SK-N-SH (cell line): ENCODE data around the gene ROBO1. TPM values are rescaled to one million over a fixed set of nuclear protein-coding genes. Genes with fewer than 3 reads are reported as not detected.

Experiments
- CTCF ChIA-PET: fragments of 300-600, 350-600 bp; formaldehyde crosslinking; extraction: SDS; loops from one replicate; lab custom pipeline; 2021; lab: Yijun Ruan, JAX
- POLR2A ChIA-PET: fragments of 350-600 bp; sonication (Branson Sonifier 250); formaldehyde crosslinking; extraction: SDS; loops from one replicate; lab custom pipeline; 2020; ENCODE audit warnings: antibody characterized with exemption, inconsistent platforms; lab: Yijun Ruan, JAX
- DNase-seq: peaks from one replicate; pipeline ENCODE4 v3.0.0; 2012
- H2AFZ ChIP-seq: fragments of 200-600 bp; sonication (generic); 2 replicates; pipeline ENCODE4 v1.8.1; 2016; ENCODE audit warnings: antibody characterized with exemption, mild to moderate bottlenecking, low read depth
- H3F3A ChIP-seq: fragments of 200-600 bp; sonication (generic); replicated peaks from 2 replicates; pipeline ENCODE3; 2016; ENCODE audit warnings: antibody characterized with exemption, mild to moderate bottlenecking; ENCODE audit not compliant: insufficient read depth
- H3K27ac ChIP-seq, 2 experiments: fragments of 200-500 bp in 1 of 2; fragments of 200-600 bp in 1 of 2; sonication (Bioruptor generic) in 1 of 2; sonication (generic), shearing (Covaris generic) in 1 of 2; 2 replicates each; pipeline versions ENCODE4 v1.5.1 to v1.6.1; 2014 to 2016; ENCODE audit warnings: low read depth in 2 of 2, inconsistent platforms in 1 of 2, low read length in 1 of 2, mild to moderate bottlenecking in 1 of 2, mixed read lengths in 1 of 2
- H3K27me3 ChIP-seq: fragments of 200-600 bp; sonication (generic), shearing (Covaris generic); 2 replicates; pipeline ENCODE4 v1.6.1; 2016; ENCODE audit warnings: mixed run types; ENCODE audit not compliant: insufficient read depth
- H3K36me3 ChIP-seq, 2 experiments: fragments of 200-500 bp in 1 of 2; fragments of 200-600 bp in 1 of 2; sonication (Bioruptor generic) in 1 of 2; sonication (generic) in 1 of 2; replicated peaks in 1 of 2; 2 replicates each; pipeline versions ENCODE3 to v1.5.1; 2014 to 2016; ENCODE audit warnings: low read length in 1 of 2, mild to moderate bottlenecking in 1 of 2; ENCODE audit not compliant: insufficient read depth in 2 of 2, control insufficient read depth in 1 of 2
- H3K4me1 ChIP-seq, 2 experiments: fragments of 200-500 bp in 1 of 2; fragments of 200-600 bp in 1 of 2; sonication (Bioruptor generic) in 1 of 2; sonication (generic), shearing (Covaris generic) in 1 of 2; 2 replicates each; pipeline versions ENCODE4 v1.5.1 to v1.6.1; 2014 to 2016; ENCODE audit warnings: low read depth in 1 of 2, low read length in 1 of 2, mixed run types in 1 of 2; ENCODE audit not compliant: insufficient read depth in 2 of 2, control insufficient read depth in 1 of 2
- H3K4me2 ChIP-seq: fragments of 200-600 bp; sonication (generic), shearing (Covaris generic); 2 replicates; pipeline ENCODE4 v1.6.1; 2017; ENCODE audit warnings: mixed run types
- H3K4me3 ChIP-seq, 2 experiments: fragments of 200-500 bp in 1 of 2; fragments of 200-600 bp in 1 of 2; sonication (Bioruptor generic) in 1 of 2; sonication (generic), shearing (Covaris generic) in 1 of 2; 2 replicates each; pipeline versions ENCODE4 v1.5.1 to v1.8.1; 2014 to 2016; ENCODE audit warnings: low read depth in 2 of 2, inconsistent platforms in 1 of 2, low read length in 1 of 2, mild to moderate bottlenecking in 1 of 2, mixed read lengths in 1 of 2, moderate library complexity in 1 of 2
- H3K79me2 ChIP-seq: fragments of 200-600 bp; sonication (generic); 2 replicates; pipeline ENCODE4 v1.8.1; 2017; ENCODE audit warnings: mild to moderate bottlenecking; ENCODE audit not compliant: insufficient read depth
- H3K9ac ChIP-seq: fragments of 200-600 bp; sonication (generic); 2 replicates; pipeline ENCODE4 v1.6.1; 2017; ENCODE audit warnings: mixed run types
- H3K9me2 ChIP-seq: fragments of 200-600 bp; sonication (generic); 2 replicates; pipeline ENCODE4 v1.6.1; 2017; ENCODE audit warnings: mixed run types
- H3K9me3 ChIP-seq: fragments of 200-600 bp; sonication (generic); 2 replicates; pipeline ENCODE4 v1.6.1; 2017; ENCODE audit warnings: mixed run types, mild to moderate bottlenecking, moderate library complexity
- H4K20me1 ChIP-seq: fragments of 200-600 bp; sonication (generic); 2 replicates; pipeline ENCODE4 v1.6.1; 2017; ENCODE audit warnings: mild to moderate bottlenecking, mixed run types; ENCODE audit not compliant: insufficient read depth
- CHD2 ChIP-seq: fragments of 150-350 bp; IDR thresholded peaks from 2 replicates; pipeline ENCODE4 v1.6.1; 2018; ENCODE audit warnings: low read length; ENCODE audit not compliant: partially characterized antibody
- CTCF ChIP-seq: fragments of 200-600 bp; sonication (generic); IDR thresholded peaks from 2 replicates; pipeline ENCODE4 v1.6.1; 2017; ENCODE audit warnings: antibody characterized with exemption, mild to moderate bottlenecking, moderate library complexity
- EZH2phosphoT487 ChIP-seq: fragments of 200-600 bp; sonication (generic); IDR thresholded peaks from 2 replicates; pipeline ENCODE4 v1.6.1; 2017; ENCODE audit warnings: low read depth, mixed run types, mild to moderate bottlenecking, antibody characterized with exemption, moderate library complexity, borderline replicate concordance
- FOXM1 ChIP-seq: IDR thresholded peaks from 2 replicates; pipeline ENCODE4 v1.4.0; 2012; ENCODE audit warnings: low read depth, mild to moderate bottlenecking
- IRF3 ChIP-seq: fragments of 150-350 bp; IDR thresholded peaks from 2 replicates; pipeline ENCODE4 v1.6.1; 2016; ENCODE audit warnings: mild to moderate bottlenecking, low read depth, low read length
- JUND ChIP-seq: IDR thresholded peaks from 2 replicates; pipeline ENCODE4 v1.4.0; 2012
- MAX ChIP-seq: IDR thresholded peaks from 2 replicates; pipeline ENCODE4 v1.4.0; 2012; ENCODE audit warnings: low read depth
- MEF2A ChIP-seq: IDR thresholded peaks from 2 replicates; pipeline ENCODE4 v1.4.0; 2012; ENCODE audit warnings: low read depth, borderline replicate concordance
- NRF1 ChIP-seq: IDR thresholded peaks from 2 replicates; pipeline ENCODE4 v1.6.1; 2012; ENCODE audit warnings: low read depth, mild to moderate bottlenecking, low read length
- PBX3 ChIP-seq: IDR thresholded peaks from 2 replicates; pipeline ENCODE4; 2012
- RAD21 ChIP-seq: IDR thresholded peaks from 2 replicates; pipeline ENCODE4 v1.6.1; 2012; ENCODE audit warnings: mild to moderate bottlenecking, low read length
- SIN3A ChIP-seq: IDR thresholded peaks from 2 replicates; pipeline ENCODE4 v1.6.1; 2012; ENCODE audit warnings: low read depth, mild to moderate bottlenecking, low read length, moderate library complexity, borderline replicate concordance
- SMC3 ChIP-seq: IDR thresholded peaks from 2 replicates; pipeline ENCODE4 v1.6.1; 2012; ENCODE audit warnings: low read depth, low read length, improper control_type of control experiment
- TAF1 ChIP-seq: IDR thresholded peaks from 2 replicates; pipeline ENCODE4 v1.6.1; 2012; ENCODE audit warnings: low read depth, mild to moderate bottlenecking, low read length, moderate library complexity, borderline replicate concordance
- TEAD4 ChIP-seq: IDR thresholded peaks from 2 replicates; pipeline ENCODE4 v1.4.0; 2012; ENCODE audit warnings: mild to moderate bottlenecking, borderline replicate concordance; ENCODE audit not compliant: insufficient read depth
- USF1 ChIP-seq: IDR thresholded peaks from 2 replicates; pipeline ENCODE4 v1.4.0; 2012; ENCODE audit warnings: low read depth, borderline replicate concordance
- USF2 ChIP-seq: fragments of 150-350 bp; IDR thresholded peaks from 2 replicates; pipeline ENCODE4 v1.6.1; 2017; ENCODE audit warnings: antibody characterized with exemption, low read length, low read depth, borderline replicate concordance
- whole genome bisulfite sequencing: methylation state at CpG from one replicate; pipeline ENCODE4 v1.1.6; 2017; ENCODE audit warnings: low lambda C conversion rate; 5-methylcytosine and 5-hydroxymethylcytosine counted together
- polyA plus RNA-seq, 3 experiments: library from polyadenylated mRNA; depleted of rRNA; stranded (reverse); fragments of >200 nt; gene quantifications; 2 replicates each; pipeline ENCODE4 v1.2.3, GENCODE V29; 2012

ROBO1 gene
- polyA plus RNA-seq, 1 of the 3 experiments (the other 2 are of a cell fraction): 22.7 TPM

GRCh38 chr3:79125313-79125984 lies 642.3 kb downstream of the ROBO1 start:
- no peaks in the 10 kb centered on the region for H3F3A ChIP-seq
- H3K27me3 ChIP-seq: no peaks in the 10 kb centered on the region
- H3K27ac ChIP-seq: no peak overlapping the region
- no peak for DNase-seq
- no peaks in the 10 kb centered on the region for H3K9me2 ChIP-seq
- H3K9me3 ChIP-seq: no peaks in the 10 kb centered on the region
- H3K36me3 ChIP-seq: no peaks in the 10 kb centered on the region
- no peaks in the 10 kb centered on the region for H3K79me2 ChIP-seq
- CTCF ChIA-PET: interaction anchor here (1.4 kb wide), 1 partner anchor 39 kb away, joined by 5 read pairs; no protein-coding TSS in a partner anchor
- H3K4me3 ChIP-seq: no peak overlapping the region
- no peak overlapping the region for H3K4me2 ChIP-seq
- TF ChIP-seq MAX (no peak), JUND (no peak), MEF2A (no peak), USF1 (no peak), FOXM1 (no peak), PBX3 (no peak), CHD2 (no peak)
- no peaks in the 10 kb centered on the region for H4K20me1 ChIP-seq
- no peak overlapping the region for H3K9ac ChIP-seq
- no peaks in the 10 kb centered on the region for H3K4me1 ChIP-seq
- WGBS: 86% methylated on average over 16 of the region's 16 CpGs
- POLR2A ChIA-PET: no interaction called here
- H2AFZ ChIP-seq: no peak overlapping the region

- Histone ChIP-seq H3K36me3 (no peaks in the 10 kb centered on the region), H4K20me1 (no peaks in the 10 kb centered on the region), H3K4me2 (no peak overlapping the region), H3K27me3 (no peaks in the 10 kb centered on the region), H3K4me3 (no peak overlapping the region), H3F3A (no peaks in the 10 kb centered on the region), H3K27ac (no peak overlapping the region), H3K9me2 (no peaks in the 10 kb centered on the region), H3K79me2 (no peaks in the 10 kb centered on the region), H3K4me1 (no peaks in the 10 kb centered on the region; a peak in 1 of 4 replicates), H3K9me3 (no peaks in the 10 kb centered on the region), H3K9ac (no peak overlapping the region), H2AFZ (no peak overlapping the region)
- no peak for DNase-seq
- ChIA-PET POLR2A (no interaction called here), CTCF (no interaction called here)
- 80% methylated on average over 4 of the region's 4 CpGs for WGBS
- TF ChIP-seq RAD21 (no peak), MEF2A (no peak), JUND (no peak), TAF1 (no peak), NRF1 (no peak), SIN3A (no peak), TEAD4 (no peak), IRF3 (no peak), CTCF (no peak), USF2 (no peak), EZH2phosphoT487 (no peak), SMC3 (no peak)
These were observed 652.3 kb downstream of the ROBO1 start for GRCh38 chr3:79115458-79115857.
